H9 (cell line): ENCODE results near the gene RANBP9. TPM values are rescaled to one million over a fixed set of nuclear protein-coding genes. Genes with fewer than 3 reads are reported as not detected.

Experiments used
- DNase-seq: peaks from one replicate; pipeline ENCODE4 v3.0.0-alpha.2; 2017
- H2AFZ ChIP-seq: one replicate; pipeline ENCODE4 v1.6.1; 2013; ENCODE audit warnings: mild to moderate bottlenecking, low read length, control low read depth, moderate library complexity
- H2AK5ac ChIP-seq: 2 replicates; pipeline ENCODE4 v1.6.1; 2013; ENCODE audit warnings: low read length, control low read depth, mixed read lengths; ENCODE audit not compliant: insufficient read length
- H2BK120ac ChIP-seq: one replicate; pipeline ENCODE4 v1.6.1; 2013; ENCODE audit warnings: low read depth, mild to moderate bottlenecking, low read length, control low read depth, inconsistent platforms; ENCODE audit not compliant: poor library complexity, severe bottlenecking
- H2BK12ac ChIP-seq: 2 replicates; pipeline ENCODE4 v1.6.1; 2013; ENCODE audit warnings: low read length, control low read depth, mixed read lengths, low read depth; ENCODE audit not compliant: insufficient read length
- H2BK15ac ChIP-seq: 2 replicates; pipeline ENCODE4 v1.6.1; 2013; ENCODE audit warnings: low read depth, low read length, control low read depth
- H2BK20ac ChIP-seq: one replicate; pipeline ENCODE4 v1.6.1; 2013; ENCODE audit warnings: low read depth, mild to moderate bottlenecking, low read length, control low read depth, inconsistent platforms; ENCODE audit not compliant: poor library complexity, severe bottlenecking
- H2BK5ac ChIP-seq: 2 replicates; pipeline ENCODE4 v1.6.1; 2013; ENCODE audit warnings: low read length, control low read depth, mixed read lengths; ENCODE audit not compliant: insufficient read length
- H3K14ac ChIP-seq: 2 replicates; pipeline ENCODE4 v1.6.1; 2013; ENCODE audit warnings: low read length, control low read depth; ENCODE audit not compliant: insufficient read depth
- H3K18ac ChIP-seq: 2 replicates; pipeline ENCODE4 v1.6.1; 2013; ENCODE audit warnings: low read depth, mild to moderate bottlenecking, mixed read lengths, low read length, control low read depth; ENCODE audit not compliant: insufficient read length
- H3K23ac ChIP-seq: 2 replicates; pipeline ENCODE4 v1.6.1; 2013; ENCODE audit warnings: low read length, control low read depth, mixed read lengths, low read depth; ENCODE audit not compliant: insufficient read length
- H3K23me2 ChIP-seq: 2 replicates; pipeline ENCODE4 v1.6.1; 2013; ENCODE audit warnings: low read depth, mild to moderate bottlenecking, mixed read lengths, low read length, control low read depth; ENCODE audit not compliant: insufficient read length, poor library complexity, severe bottlenecking
- H3K27ac ChIP-seq: 2 replicates; pipeline ENCODE4 v1.5.1; 2013; ENCODE audit warnings: low read length, control low read depth, mixed read lengths, low read depth; ENCODE audit not compliant: insufficient read length
- H3K27me3 ChIP-seq: 2 replicates; pipeline ENCODE4 v1.6.1; 2013; ENCODE audit warnings: low read length, control low read depth, inconsistent platforms; ENCODE audit not compliant: insufficient read depth
- H3K4ac ChIP-seq: 2 replicates; pipeline ENCODE4 v1.6.1; 2013; ENCODE audit warnings: low read depth, mild to moderate bottlenecking, control low read depth, inconsistent platforms, low read length, moderate library complexity
- H3K4me1 ChIP-seq: 2 replicates; pipeline ENCODE4 v1.6.1; 2013; ENCODE audit warnings: low read length, control low read depth, inconsistent platforms; ENCODE audit not compliant: insufficient read depth
- H3K4me2 ChIP-seq: 2 replicates; pipeline ENCODE4 v1.6.1; 2013; ENCODE audit warnings: low read length, control low read depth, mixed read lengths; ENCODE audit not compliant: insufficient read length, insufficient read depth
- H3K56ac ChIP-seq: 2 replicates; pipeline ENCODE4 v1.6.1; 2013; ENCODE audit warnings: low read depth, mild to moderate bottlenecking, mixed read lengths, low read length, control low read depth; ENCODE audit not compliant: insufficient read length
- H3K79me1 ChIP-seq: 2 replicates; pipeline ENCODE4 v1.6.1; 2013; ENCODE audit warnings: low read depth, mild to moderate bottlenecking, moderate library complexity, low read length, control low read depth, inconsistent platforms; ENCODE audit not compliant: insufficient read depth, poor library complexity, severe bottlenecking
- H3K79me2 ChIP-seq: 2 replicates; pipeline ENCODE4 v1.6.1; 2013; ENCODE audit warnings: low read length, control low read depth, inconsistent platforms; ENCODE audit not compliant: insufficient read depth
- H3K9ac ChIP-seq: 2 replicates; pipeline ENCODE4 v1.6.1; 2013; ENCODE audit warnings: low read length, control low read depth, mixed read lengths; ENCODE audit not compliant: insufficient read length; ENCODE audit errors: extremely low read depth
- H3K9me3 ChIP-seq: one replicate; pipeline ENCODE4 v1.6.1; 2013; ENCODE audit warnings: low read depth, low read length, inconsistent platforms; ENCODE audit not compliant: control insufficient read depth
- H3T11ph ChIP-seq: one replicate; pipeline ENCODE4 v1.6.1; 2013; ENCODE audit warnings: mild to moderate bottlenecking, low read length, control low read depth, inconsistent platforms
- H4K20me1 ChIP-seq: one replicate; pipeline ENCODE4 v1.6.1; 2013; ENCODE audit not compliant: control insufficient read depth, insufficient read length, insufficient read depth
- H4K5ac ChIP-seq: 2 replicates; pipeline ENCODE4 v1.6.1; 2013; ENCODE audit warnings: low read depth, mild to moderate bottlenecking, mixed read lengths, low read length, control low read depth; ENCODE audit not compliant: insufficient read length
- H4K8ac ChIP-seq: replicated peaks from 2 replicates; pipeline ENCODE4 v1.6.1; 2013; ENCODE audit warnings: low read length, control low read depth, mixed read lengths, low read depth; ENCODE audit not compliant: insufficient read length
- H4K91ac ChIP-seq: 2 replicates; pipeline ENCODE4 v1.6.1; 2013; ENCODE audit warnings: low read depth, mild to moderate bottlenecking, moderate library complexity, mixed read lengths, low read length, control low read depth; ENCODE audit not compliant: insufficient read length
- H3K27ac Mint-ChIP-seq, 3 experiments: 2 replicates in 2 of 3; 3 replicates in 1 of 3; pipeline ENCODE4 v1.8.0; 2020 to 2021; ENCODE audit warnings: mixed read lengths in 3 of 3, mild to moderate bottlenecking in 1 of 3, moderate library complexity in 1 of 3
- H3K27me3 Mint-ChIP-seq: 2 replicates; pipeline ENCODE4 v1.8.0; 2021; ENCODE audit warnings: low read depth, mild to moderate bottlenecking, moderate library complexity, mixed read lengths
- H3K36me3 Mint-ChIP-seq, 3 experiments: 2 replicates in 2 of 3; 3 replicates in 1 of 3; pipeline ENCODE4 v1.8.0; 2020 to 2021; ENCODE audit warnings: low read depth in 3 of 3, mixed read lengths in 3 of 3; ENCODE audit not compliant: insufficient read depth in 1 of 3
- H3K4me1 Mint-ChIP-seq, 2 experiments: 2 replicates each; pipeline ENCODE4 v1.8.0; 2020; ENCODE audit warnings: mixed read lengths in 2 of 2
- H3K4me3 Mint-ChIP-seq, 2 experiments: 2 replicates in 1 of 2; 3 replicates in 1 of 2; pipeline ENCODE4 v1.8.0; 2020 to 2021; ENCODE audit warnings: mild to moderate bottlenecking in 2 of 2, mixed read lengths in 2 of 2, moderate library complexity in 1 of 2
- H3K9me3 Mint-ChIP-seq, 2 experiments: 2 replicates in 1 of 2; 3 replicates in 1 of 2; pipeline ENCODE4 v1.8.0; 2020; ENCODE audit warnings: mild to moderate bottlenecking in 2 of 2, mixed read lengths in 2 of 2, moderate library complexity in 1 of 2
- CTCF ChIP-seq: fragments of 200-600 bp; sonication (generic); conservative IDR thresholded peaks from 3 replicates; pipeline ENCODE4 v1.8.0; 2021; ENCODE audit warnings: antibody characterized with exemption, mild to moderate bottlenecking
- WGBS: extraction: QIAGEN DNeasy Blood & Tissue Kit; methylation state at CpG from one replicate; pipeline ENCODE4 v1.1.7; 2013; ENCODE audit warnings: missing lambda C conversion rate, low lambda C conversion rate, mixed read lengths; ENCODE audit not compliant: insufficient read length; ENCODE audit errors: extremely low coverage; 5-methylcytosine and 5-hydroxymethylcytosine counted together
- total RNA-seq: library from RNA; stranded (reverse); gene quantifications from 2 replicates; pipeline ENCODE4 v1.2.1, GENCODE V29; 2021

The RANBP9 gene
- total RNA-seq, 1 experiment from 2014 or later = 37.2 TPM

GRCh38 chr6:13754644-13755043, 43.0 kb upstream of the RANBP9 start:
- Histone ChIP-seq H2BK120ac (no peak overlapping the region), H2BK5ac (no peak overlapping the region), H2BK15ac (no peak overlapping the region), H3K23me2 (no peaks in the 10 kb centered on the region), H3K14ac (no peak overlapping the region), H3K4ac (no peak overlapping the region), H3K9ac (no peak overlapping the region), H4K91ac (no peak overlapping the region), H3K18ac (no peak overlapping the region), H2AK5ac (no peak overlapping the region), H3K4me1 (no peaks in the 10 kb centered on the region), H4K8ac (no peak overlapping the region), H3K23ac (no peak overlapping the region), H3K27me3 (no peaks in the 10 kb centered on the region), H2AFZ (no peak overlapping the region), H3K79me2 (no peaks in the 10 kb centered on the region), H4K5ac (no peak overlapping the region), H2BK20ac (no peak overlapping the region), H3T11ph (no peak overlapping the region), H4K20me1 (no peaks in the 10 kb centered on the region), H3K4me2 (no peak overlapping the region), H3K79me1 (no peaks in the 10 kb centered on the region), H3K9me3 (no peaks in the 10 kb centered on the region), H3K56ac (no peak overlapping the region), H3K27ac (no peak overlapping the region), H2BK12ac (no peak overlapping the region)
- no peak for DNase-seq
- Mint-ChIP-seq H3K9me3 (no peaks in the 10 kb centered on the region), H3K27ac (no peak overlapping the region), H3K4me1 (no peaks in the 10 kb centered on the region), H3K4me3 (no peak overlapping the region), H3K27me3 (peaks cover 2% of the 10 kb centered on the region), H3K36me3 (no peaks in the 10 kb centered on the region)
- no CpG with 5 or more reads among the region's 2 CpGs for WGBS
- no peak for TF ChIP-seq CTCF
